Subcutaneous abdominal adipose tissue (tissue), 5 donors: ENCODE data around the gene GPR82.

ENCODE experiments used
- H3K27ac ChIP-seq: one replicate; pipeline ENCODE4 v1.7.0; 2013; ENCODE audit warnings: low read depth, mild to moderate bottlenecking, inconsistent platforms, low read length, moderate library complexity
- H3K27me3 ChIP-seq, 5 donors: one replicate each; pipeline ENCODE4 v1.7.0; 2013; ENCODE audit warnings: low read length in 5 of 5, inconsistent platforms in 1 of 5; ENCODE audit not compliant: control insufficient read depth in 5 of 5, insufficient read depth in 4 of 5
- H3K36me3 ChIP-seq, 5 donors: one replicate each; pipeline ENCODE4 v1.7.0; 2013; ENCODE audit warnings: low read length in 5 of 5; ENCODE audit not compliant: control insufficient read depth in 5 of 5, insufficient read depth in 5 of 5
- H3K4me1 ChIP-seq, 5 donors: one replicate each; pipeline ENCODE4 v1.7.0; 2013; ENCODE audit warnings: low read length in 5 of 5, mild to moderate bottlenecking in 3 of 5, moderate library complexity in 1 of 5; ENCODE audit not compliant: control insufficient read depth in 5 of 5, insufficient read depth in 5 of 5
- H3K4me3 ChIP-seq, 5 donors: one replicate each; pipeline ENCODE4 v1.7.0; 2013; ENCODE audit warnings: low read length in 5 of 5, low read depth in 1 of 5
- H3K9ac ChIP-seq, 5 donors: one replicate each; pipeline ENCODE4 v1.7.0; 2013; ENCODE audit warnings: low read length in 5 of 5, mild to moderate bottlenecking in 4 of 5, moderate library complexity in 3 of 5
- H3K9me3 ChIP-seq, 5 donors: one replicate each; pipeline ENCODE4 v1.7.0; 2013; ENCODE audit warnings: low read length in 5 of 5; ENCODE audit not compliant: control insufficient read depth in 5 of 5
- donor health status: healthy.
- donor health status: healthy.
- donor health status: healthy.
- donor health status: healthy.
- donor health status: healthy.

The GPR82 gene

DNA sequence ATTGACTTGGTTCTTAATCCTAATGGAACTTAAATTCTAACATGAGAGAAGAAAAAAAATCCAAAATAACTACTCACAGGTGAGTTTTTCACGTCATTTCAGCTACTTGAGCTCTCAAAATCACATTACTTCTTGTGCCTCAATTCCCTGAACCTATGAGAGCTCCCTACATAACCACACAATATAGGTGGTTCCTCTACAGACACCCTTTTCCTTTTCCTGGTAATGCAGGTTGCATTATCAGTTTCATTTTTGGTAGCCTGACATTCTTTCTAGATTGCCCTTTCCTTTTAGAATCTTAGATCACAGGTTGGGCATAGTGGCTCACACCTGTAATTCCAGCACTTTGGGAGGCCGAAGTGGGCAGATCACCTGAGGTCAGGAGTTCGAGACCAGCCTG, 31.0 kb upstream of the GPR82 start:
- Histone ChIP-seq H3K27me3 (no peaks in the 10 kb centered on the region), H3K4me3 (no peak overlapping the region), H3K27ac (peak overlapping the region; percentile 35), H3K9ac (peak overlapping the region in 1 of 5 donors; percentile 11), H3K9me3 (no peaks in the 10 kb centered on the region), H3K36me3 (peaks cover 0 to 4% (median 0%) of the 10 kb centered on the region in 5 donors), H3K4me1 (peaks cover 0 to 20% (median 9%) of the 10 kb centered on the region in 5 donors)

DNA sequence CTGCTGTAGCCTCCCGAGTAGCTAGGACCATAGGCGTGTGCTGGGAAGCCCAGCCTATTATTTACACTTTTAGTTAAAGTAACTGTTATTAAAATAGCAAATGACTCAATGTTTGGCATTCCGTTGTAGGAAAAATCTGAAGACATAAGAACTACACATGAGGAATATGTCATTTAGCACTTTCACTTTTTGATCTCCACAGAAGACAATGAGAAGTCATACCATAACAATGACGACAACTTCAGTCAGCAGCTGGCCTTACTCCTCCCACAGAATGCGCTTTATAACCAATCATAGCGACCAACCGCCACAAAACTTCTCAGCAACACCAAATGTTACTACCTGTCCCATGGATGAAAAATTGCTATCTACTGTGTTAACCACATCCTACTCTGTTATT, 28.6 kb upstream of the GPR82 start:
- Histone ChIP-seq H3K9ac (no peak overlapping the region), H3K36me3 (peaks cover 0 to 4% (median 0%) of the 10 kb centered on the region in 5 donors), H3K4me3 (no peak overlapping the region), H3K27ac (no peak overlapping the region), H3K9me3 (no peaks in the 10 kb centered on the region), H3K4me1 (peaks cover 0 to 14% (median 9%) of the 10 kb centered on the region in 5 donors), H3K27me3 (no peaks in the 10 kb centered on the region)

DNA sequence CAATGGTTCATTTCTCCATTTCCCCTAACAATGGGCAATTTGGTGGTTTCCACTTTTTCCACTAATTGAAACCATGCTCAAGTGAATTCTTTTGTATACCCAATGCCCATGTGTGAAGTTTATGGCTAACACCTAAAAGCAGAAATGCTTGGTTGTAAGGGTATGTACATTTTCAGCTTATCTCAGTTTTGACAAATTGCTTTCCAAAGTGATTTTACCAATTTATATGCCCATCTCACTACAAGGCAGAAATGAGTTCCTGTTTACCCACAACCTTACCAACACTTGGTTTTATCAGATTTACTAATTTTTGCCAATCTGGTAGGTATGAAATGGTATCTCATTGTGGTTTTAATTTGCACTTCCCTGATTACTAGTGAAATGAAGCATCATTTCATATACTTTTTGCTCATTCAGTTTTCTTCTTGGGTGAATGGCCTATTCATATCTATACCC, 20.4 kb upstream of the GPR82 start:
- Histone ChIP-seq H3K4me3 (no peak overlapping the region), H3K36me3 (no peaks in the 10 kb centered on the region), H3K4me1 (peaks cover 0 to 25% (median 8%) of the 10 kb centered on the region in 5 donors), H3K9me3 (no peaks in the 10 kb centered on the region), H3K27ac (no peak overlapping the region), H3K9ac (no peak overlapping the region), H3K27me3 (peaks cover 0 to 3% (median 0%) of the 10 kb centered on the region in 5 donors)

DNA sequence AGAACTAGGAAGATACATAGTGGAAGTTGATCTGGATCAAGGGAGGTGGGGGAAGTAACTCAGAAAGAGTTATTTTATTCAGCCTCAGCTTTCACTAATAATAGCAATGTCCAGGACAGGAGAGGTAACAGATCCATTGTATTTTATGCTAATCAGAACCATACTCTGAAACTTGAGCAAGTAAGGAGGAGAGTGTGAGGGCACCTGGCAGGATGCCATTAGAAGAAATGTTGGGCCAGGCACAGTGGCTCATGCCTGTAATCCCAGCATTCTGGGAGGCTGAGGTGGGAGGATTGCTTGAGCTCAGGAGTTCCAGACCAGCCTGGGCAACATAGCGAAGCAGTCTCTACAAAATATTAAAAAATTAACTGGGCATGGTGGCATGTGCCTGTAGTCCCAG, 18.9 kb upstream of the GPR82 start:
- H3K4me1 ChIP-seq: peaks cover 0 to 25% (median 8%) of the 10 kb centered on the region in 5 donors
- H3K36me3 ChIP-seq: no peaks in the 10 kb centered on the region
- H3K27ac ChIP-seq: no peak overlapping the region
- H3K27me3 ChIP-seq: peaks cover 0 to 3% (median 0%) of the 10 kb centered on the region in 5 donors
- no peak overlapping the region for H3K9ac ChIP-seq
- H3K9me3 ChIP-seq: no peaks in the 10 kb centered on the region
- no peak overlapping the region for H3K4me3 ChIP-seq

DNA sequence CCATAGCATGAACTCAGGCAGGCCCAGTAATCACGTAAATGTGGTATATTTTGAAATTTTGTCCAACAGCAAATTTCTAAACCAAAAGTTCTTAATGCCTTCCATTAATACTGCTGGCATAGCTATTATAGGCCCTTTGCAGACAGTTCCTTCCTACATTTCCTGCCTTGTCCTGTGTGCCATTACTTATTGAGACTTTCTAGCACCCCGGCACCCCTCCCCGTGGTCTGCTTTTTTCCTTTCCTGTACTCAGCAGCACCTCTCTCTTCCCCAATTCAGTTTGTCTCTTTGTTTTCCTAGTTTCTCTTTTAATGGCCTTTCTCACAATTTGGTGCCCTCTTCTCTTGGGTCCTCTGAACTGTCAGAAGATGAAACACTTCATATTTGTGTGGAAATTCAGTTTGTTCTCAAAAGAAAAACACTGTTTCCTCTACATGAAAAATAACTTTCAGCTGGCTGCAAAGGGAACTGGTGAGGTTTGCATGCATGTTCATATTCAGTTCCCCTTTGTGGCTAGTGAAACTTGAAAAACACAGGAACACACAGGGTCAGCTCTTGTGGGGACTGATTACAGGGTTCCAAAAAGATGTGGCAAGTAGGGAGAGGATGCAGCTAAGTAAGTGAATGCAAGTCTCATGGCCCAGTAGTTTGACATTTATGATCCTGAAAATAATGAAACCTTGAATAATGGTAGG, 18.2 kb upstream of the GPR82 start:
- Histone ChIP-seq H3K9me3 (no peaks in the 10 kb centered on the region), H3K4me3 (no peak overlapping the region), H3K27me3 (peaks cover 0 to 3% (median 0%) of the 10 kb centered on the region in 5 donors), H3K36me3 (no peaks in the 10 kb centered on the region), H3K9ac (no peak overlapping the region), H3K27ac (peak overlapping the region; percentile 12), H3K4me1 (peaks cover 0 to 25% (median 8%) of the 10 kb centered on the region in 5 donors)

DNA sequence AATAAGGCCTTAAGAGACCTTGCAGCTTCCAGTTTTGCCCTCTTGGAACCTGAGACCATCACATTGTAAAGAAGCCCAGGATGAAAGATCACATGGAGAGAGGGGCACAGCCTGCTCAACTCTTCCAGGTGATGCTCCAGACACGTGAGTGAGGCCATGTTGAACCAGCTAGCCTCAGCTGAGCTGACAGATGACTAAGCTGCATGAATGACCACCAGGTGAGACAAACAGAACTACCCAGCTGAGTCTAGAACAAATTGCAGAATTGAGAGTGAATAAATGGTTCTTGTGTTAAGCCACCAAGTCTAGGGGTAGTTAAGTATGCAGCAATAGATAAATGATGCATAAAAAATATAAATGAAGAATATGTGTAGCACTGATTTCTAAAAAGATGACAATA, 16.8 kb upstream of the GPR82 start:
- Histone ChIP-seq H3K36me3 (no peaks in the 10 kb centered on the region), H3K27ac (no peak overlapping the region), H3K4me3 (no peak overlapping the region), H3K27me3 (peaks cover 0 to 3% (median 0%) of the 10 kb centered on the region in 5 donors), H3K9me3 (no peaks in the 10 kb centered on the region), H3K9ac (no peak overlapping the region), H3K4me1 (peaks cover 0 to 25% (median 8%) of the 10 kb centered on the region in 5 donors)

DNA sequence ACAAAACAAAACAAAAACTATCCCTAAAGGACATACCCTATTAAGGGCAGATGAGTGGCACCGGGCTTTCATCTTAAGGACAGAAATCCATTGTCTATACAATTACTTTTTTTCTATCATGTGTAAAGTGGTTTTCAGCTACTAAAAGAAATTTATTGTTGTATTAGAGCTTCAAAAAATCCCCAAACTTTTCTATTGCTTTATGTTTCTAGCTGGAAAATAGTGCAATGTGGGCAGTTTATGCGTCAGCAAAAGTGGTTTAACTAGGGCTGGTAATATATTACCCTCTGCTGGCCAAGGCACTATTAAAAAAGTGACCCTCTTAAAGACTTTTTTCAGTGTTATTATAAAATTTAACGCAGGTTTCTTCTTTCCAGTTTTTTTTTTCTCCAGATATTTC, 15.5 kb upstream of the GPR82 start:
- Histone ChIP-seq H3K27me3 (peaks cover 0 to 3% (median 0%) of the 10 kb centered on the region in 5 donors), H3K9ac (no peak overlapping the region), H3K4me1 (peaks cover 0 to 25% (median 8%) of the 10 kb centered on the region in 5 donors), H3K9me3 (no peaks in the 10 kb centered on the region), H3K27ac (no peak overlapping the region), H3K36me3 (no peaks in the 10 kb centered on the region), H3K4me3 (no peak overlapping the region)

DNA sequence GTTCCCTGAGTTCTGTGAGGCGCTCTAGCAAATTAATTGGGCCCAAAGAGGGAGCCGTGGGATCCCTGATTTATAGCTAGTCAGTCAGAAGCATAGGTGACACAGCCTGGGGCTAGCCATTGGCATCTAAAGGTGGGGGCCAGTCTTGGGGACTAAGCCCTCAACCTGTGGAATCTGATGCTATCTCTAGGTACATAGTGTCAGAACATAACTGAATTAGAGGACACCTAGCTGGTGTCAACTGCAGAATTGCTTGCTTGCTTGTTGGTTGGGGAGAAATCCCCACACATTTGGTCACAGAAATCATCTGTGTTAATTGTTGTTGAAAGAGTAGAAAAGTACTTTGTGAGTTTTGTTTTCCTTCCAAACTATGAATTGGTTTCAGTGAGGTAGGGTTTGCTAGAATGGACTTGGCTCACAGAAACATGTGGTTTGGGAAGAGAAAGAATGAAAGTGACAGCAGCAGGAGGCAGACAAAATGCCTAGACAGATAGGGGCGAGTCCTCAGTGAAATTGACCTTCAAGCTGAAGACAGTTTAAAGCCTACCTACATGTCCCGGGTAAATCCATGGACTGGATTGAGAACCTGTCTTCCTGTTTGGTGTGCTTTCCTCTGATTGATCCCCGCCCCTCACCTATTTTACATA, 12.8 kb upstream of the GPR82 start:
- no peak overlapping the region for H3K27ac ChIP-seq
- no peak overlapping the region for H3K4me3 ChIP-seq
- peaks cover 0 to 11% (median 3%) of the 10 kb centered on the region in 5 donors for H3K4me1 ChIP-seq
- H3K36me3 ChIP-seq: no peaks in the 10 kb centered on the region
- H3K27me3 ChIP-seq: peaks cover 0 to 3% (median 0%) of the 10 kb centered on the region in 5 donors
- no peak overlapping the region for H3K9ac ChIP-seq
- no peaks in the 10 kb centered on the region for H3K9me3 ChIP-seq

DNA sequence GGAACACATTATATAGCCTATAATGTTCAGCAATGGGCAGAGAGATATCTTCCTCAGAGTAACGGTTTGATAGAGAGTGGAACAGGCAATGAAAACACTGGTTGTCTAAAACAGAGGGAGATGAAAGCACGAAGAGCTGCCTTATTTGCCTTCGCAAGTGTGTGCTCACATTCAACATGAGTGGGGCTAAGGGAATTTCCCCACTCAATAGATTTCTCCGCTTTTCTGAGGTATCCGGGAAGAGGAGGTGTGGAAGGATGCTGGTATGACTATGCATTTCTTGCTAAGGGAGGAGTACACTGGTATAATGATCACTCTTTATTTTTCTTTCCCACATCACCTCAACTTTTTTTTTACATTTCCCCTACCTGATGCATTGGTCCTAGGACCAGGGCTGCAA, 7.8 kb upstream of the GPR82 start:
- peaks cover 0 to 6% (median 2%) of the 10 kb centered on the region in 5 donors for H3K27me3 ChIP-seq
- H3K36me3 ChIP-seq: no peaks in the 10 kb centered on the region
- H3K4me3 ChIP-seq: no peak overlapping the region
- H3K27ac ChIP-seq: no peak overlapping the region
- no peak overlapping the region for H3K9ac ChIP-seq
- peaks cover 0 to 5% (median 0%) of the 10 kb centered on the region in 5 donors for H3K4me1 ChIP-seq
- H3K9me3 ChIP-seq: peaks cover 0 to 21% (median 6%) of the 10 kb centered on the region in 5 donors

DNA sequence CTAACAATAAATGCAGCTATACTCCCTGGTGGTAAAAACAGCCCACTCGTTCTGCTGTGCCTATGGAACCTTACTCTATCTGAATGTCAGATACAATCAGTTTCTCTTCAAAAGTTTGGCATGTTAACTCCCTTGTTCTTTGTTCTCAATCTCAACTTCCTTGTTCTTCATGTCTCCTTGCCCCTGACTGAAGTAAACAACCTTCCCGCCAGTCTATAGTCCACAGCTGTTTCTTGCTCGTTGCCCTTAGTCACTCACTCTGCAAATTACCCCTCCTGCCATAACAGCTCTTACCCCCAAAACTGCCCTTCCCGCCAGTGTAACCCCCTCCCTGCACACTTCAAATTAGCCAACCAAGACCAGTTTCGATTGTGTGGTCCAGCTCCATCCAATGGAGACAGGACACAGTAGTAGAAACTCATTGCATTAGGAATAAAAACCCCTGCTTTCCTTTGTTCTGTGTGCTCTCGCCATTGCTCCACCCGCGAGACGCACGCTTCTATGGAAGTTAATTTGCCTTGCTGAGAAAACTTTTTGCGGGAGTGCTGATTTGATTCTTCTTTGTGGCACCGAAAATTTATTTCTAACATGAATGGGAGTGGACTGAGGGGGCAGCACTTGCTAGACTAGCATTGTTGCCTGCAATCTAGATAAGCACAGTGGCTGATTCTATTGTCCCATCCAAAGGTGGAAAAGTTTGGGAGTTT, 7.1 kb upstream of the GPR82 start:
- no peak overlapping the region for H3K4me3 ChIP-seq

More for the DNA sequence above, 7.1 kb upstream of the GPR82 start:
- peaks cover 0 to 5% (median 0%) of the 10 kb centered on the region in 5 donors for H3K4me1 ChIP-seq
- H3K27me3 ChIP-seq: peaks cover 0 to 3% (median 2%) of the 10 kb centered on the region in 5 donors
- H3K9me3 ChIP-seq: peaks cover 0 to 21% (median 6%) of the 10 kb centered on the region in 5 donors
- no peak overlapping the region for H3K9ac ChIP-seq
- H3K36me3 ChIP-seq: no peaks in the 10 kb centered on the region
- no peak overlapping the region for H3K27ac ChIP-seq
